Erythroblast (primary cell): ENCODE measurements around the gene CDC5L.

ENCODE experiments used
- GATA1 ChIP-seq: IDR thresholded peaks from 2 replicates; pipeline ENCODE4 v1.6.1; 2011; ENCODE audit warnings: low read depth, mild to moderate bottlenecking, control low read depth, low read length, moderate library complexity
- POLR2A ChIP-seq: IDR thresholded peaks from 2 replicates; pipeline ENCODE4 v1.6.1; 2011; ENCODE audit warnings: mild to moderate bottlenecking, low read length

- TF ChIP-seq POLR2A (no peak), GATA1 (no peak)
Observed at GRCh38 chr6:44498436-44498835, 110.9 kb downstream of the CDC5L start.
